Measurements from ENCODE around the gene PHPT1.
"Not testable (repeated sequence)": the region's sequence is repeated elsewhere in the genome, so short reads cannot be mapped to it uniquely, and the experiment has no call there.

The PHPT1 gene

GRCh38 chr9:136823136-136824046, 25.8 kb upstream of the PHPT1 start:
- no peak for FAIRE-seq

- no peak for FAIRE-seq
These were observed 24.5 kb upstream of the PHPT1 start for GRCh38 chr9:136824496-136825225.

GRCh38 chr9:136825295-136826187, 23.7 kb upstream of the PHPT1 start:
- no peak for FAIRE-seq

GRCh38 chr9:136826188-136826541, 23.0 kb upstream of the PHPT1 start:
- no peak for FAIRE-seq

- no peak for FAIRE-seq
These were observed 22.3 kb upstream of the PHPT1 start for GRCh38 chr9:136826703-136827582.

GRCh38 chr9:136827794-136828473, 21.3 kb upstream of the PHPT1 start:
- no peak for FAIRE-seq

- no peak for FAIRE-seq
These were observed 20.6 kb upstream of the PHPT1 start for GRCh38 chr9:136828474-136829140.

- no peak for FAIRE-seq
These were observed 19.8 kb upstream of the PHPT1 start for GRCh38 chr9:136829412-136829811.

- no peak for FAIRE-seq
These were observed 19.0 kb upstream of the PHPT1 start for GRCh38 chr9:136829981-136830885.

GRCh38 chr9:136831002-136831719, 18.0 kb upstream of the PHPT1 start:
- FAIRE-seq: no peak

GRCh38 chr9:136831720-136832104, 17.5 kb upstream of the PHPT1 start:
- FAIRE-seq: no peak

- no peak for FAIRE-seq
These were observed 16.6 kb upstream of the PHPT1 start for GRCh38 chr9:136832581-136832980.

- not testable (repeated sequence) for FAIRE-seq
These were observed 15.7 kb upstream of the PHPT1 start for GRCh38 chr9:136833381-136834048.

GRCh38 chr9:136835162-136835931, 13.9 kb upstream of the PHPT1 start:
- no peak for FAIRE-seq

GRCh38 chr9:136835932-136836904, 13.0 kb upstream of the PHPT1 start:
- no peak for FAIRE-seq

GRCh38 chr9:136837146-136837855, 11.9 kb upstream of the PHPT1 start:
- no peak for FAIRE-seq
